BJ (cell line): ENCODE measurements around the gene FGD5. TPM values are rescaled to one million over a fixed set of nuclear protein-coding genes. Genes with fewer than 3 reads are reported as not detected.

Experiments
- CTCF ChIA-PET: fragments of 350-600 bp; formaldehyde crosslinking; extraction: SDS; loops from one replicate; lab custom pipeline; 2021; ENCODE audit warnings: antibody characterized with exemption, inconsistent platforms; lab: Yijun Ruan, JAX
- POLR2A ChIA-PET: fragments of 300-600 bp; sonication (Branson Sonifier 250); formaldehyde crosslinking; extraction: SDS; loops from one replicate; lab custom pipeline; 2021; ENCODE audit warnings: antibody characterized with exemption; lab: Charles Lee
- DNase-seq: peaks from one replicate; pipeline ENCODE4 v3.0.0-alpha.2; 2011; ENCODE audit warnings: low read depth
- H3K27me3 ChIP-seq: 2 replicates; pipeline ENCODE4 v1.6.0; 2011; ENCODE audit warnings: low read length; ENCODE audit not compliant: control insufficient read depth, insufficient read depth
- H3K36me3 ChIP-seq: 2 replicates; pipeline ENCODE4 v1.5.1; 2011; ENCODE audit warnings: low read length; ENCODE audit not compliant: control insufficient read depth, insufficient read depth
- H3K4me3 ChIP-seq: 2 replicates; pipeline ENCODE4 v1.5.1; 2011; ENCODE audit warnings: low read depth, mild to moderate bottlenecking, control low read depth, low read length
- CTCF ChIP-seq: IDR thresholded peaks from 2 replicates; pipeline ENCODE4 v1.5.1; 2011; ENCODE audit warnings: low read depth, mild to moderate bottlenecking, control low read depth, inconsistent platforms, low read length, moderate library complexity; ENCODE audit not compliant: insufficient read depth
- polyA plus RNA-seq: library from polyadenylated mRNA; depleted of rRNA; stranded (reverse); fragments of >200 nt; gene quantifications from 2 replicates; pipeline ENCODE4 v1.2.3, GENCODE V29; 2011

Gene FGD5
- polyA plus RNA-seq, 1 experiment = not detected

- POLR2A ChIA-PET = no interaction called here
Observed at GRCh38 chr3:14871456-14872200, 52.9 kb downstream of the FGD5 start.

GRCh38 chr3:14872706-14873105 lies 53.9 kb downstream of the FGD5 start:
- DNase-seq = no peak
- ChIA-PET CTCF (interaction anchor here (1.1 kb wide), 1 partner anchor 27 kb away, joined by 4 read pairs; no protein-coding TSS in a partner anchor), POLR2A (no interaction called here)
- no peak for TF ChIP-seq CTCF
- 0 out of 2 replicates have a peak, but pooled peaks cover 1% of the 10 kb centered on the region for H3K27me3 ChIP-seq
- no peaks in the 10 kb centered on the region for H3K36me3 ChIP-seq
- H3K4me3 ChIP-seq = no peak overlapping the region

More at GRCh38 chr3:14871456-14872200, 52.9 kb downstream of the FGD5 start:
- Histone ChIP-seq H3K27me3 (0 out of 2 replicates have a peak, but pooled peaks cover 1% of the 10 kb centered on the region), H3K36me3 (no peaks in the 10 kb centered on the region), H3K4me3 (no peak overlapping the region)
- TF ChIP-seq CTCF = no peak
- CTCF ChIA-PET = interaction anchor here (1.1 kb wide), 1 partner anchor 26 kb away, joined by 4 read pairs; no protein-coding TSS in a partner anchor
- no peak for DNase-seq

- no peak for DNase-seq
- ChIA-PET POLR2A (no interaction called here), CTCF (no interaction called here)
- H3K27me3 ChIP-seq = peaks cover 1% of the 10 kb centered on the region; the same call in 1 of the 2 replicates
- TF ChIP-seq CTCF = no peak
- H3K4me3 ChIP-seq = no peak overlapping the region
- no peaks in the 10 kb centered on the region for H3K36me3 ChIP-seq
Observed at GRCh38 chr3:14874784-14875183, 56.0 kb downstream of the FGD5 start.

- H3K27me3 ChIP-seq = peaks cover 3% of the 10 kb centered on the region
- no peaks in the 10 kb centered on the region for H3K36me3 ChIP-seq
- POLR2A ChIA-PET = no interaction called here
- TF ChIP-seq CTCF = no peak
- CTCF ChIA-PET = no interaction called here
- H3K4me3 ChIP-seq = no peak overlapping the region
- no peak for DNase-seq
Observed at GRCh38 chr3:14875411-14876175, 56.8 kb downstream of the FGD5 start.

GRCh38 chr3:14876921-14877333 lies 58.2 kb downstream of the FGD5 start:
- DNase-seq = no peak
- ChIA-PET POLR2A (no interaction called here), CTCF (interaction anchor here (1.4 kb wide), 1 partner anchor 11 kb away, joined by 4 read pairs; no protein-coding TSS in a partner anchor)
- no peak for TF ChIP-seq CTCF
- H3K36me3 ChIP-seq = no peaks in the 10 kb centered on the region
- peaks cover 2% of the 10 kb centered on the region for H3K27me3 ChIP-seq
- no peak overlapping the region for H3K4me3 ChIP-seq
